HCT116 (cell line): ENCODE results near the gene UBE2H.
A peak's percentile ranks its signal among the peaks of the same experiment; 100 is the strongest.

Experiments used
- ATF3 ChIP-seq: IDR thresholded peaks from 2 replicates; pipeline ENCODE4 v1.6.1; 2012
- CTCF ChIP-seq, 3 experiments: fragments of 200-600 bp in 1 of 3; sonication (generic) in 1 of 3; IDR thresholded peaks in 2 of 3; conservative IDR thresholded peaks in 1 of 3; 2 replicates each; pipeline ENCODE4 v1.5.1; 2012 to 2017; ENCODE audit warnings: low read depth in 2 of 3, low read length in 2 of 3, antibody characterized with exemption in 1 of 3, borderline replicate concordance in 1 of 3, control low read depth in 1 of 3, mild to moderate bottlenecking in 1 of 3, mixed read lengths in 1 of 3, mixed run types in 1 of 3, moderate library complexity in 1 of 3; ENCODE audit not compliant: insufficient read depth in 1 of 3
- EZH2 ChIP-seq: fragments of 200-600 bp; sonication (generic); IDR thresholded peaks from 2 replicates; pipeline ENCODE4 v1.6.1; 2017; ENCODE audit warnings: antibody characterized with exemption, mixed run types
- EZH2phosphoT487 ChIP-seq: fragments of 200-600 bp; IDR thresholded peaks from 2 replicates; pipeline ENCODE4 v1.6.1; 2018; ENCODE audit warnings: antibody characterized with exemption, borderline replicate concordance
- FOSL1 ChIP-seq: IDR thresholded peaks from 2 replicates; pipeline ENCODE4 v1.6.1; 2012; ENCODE audit warnings: low read depth
- POLR2A ChIP-seq: IDR thresholded peaks from 2 replicates; pipeline ENCODE4 v1.7.0; 2011; ENCODE audit warnings: borderline replicate concordance; ENCODE audit not compliant: insufficient read depth, insufficient read length; ENCODE audit errors: extremely low read depth
- POLR2AphosphoS5 ChIP-seq: IDR thresholded peaks from 2 replicates; pipeline ENCODE4 v1.6.1; 2011; ENCODE audit warnings: mild to moderate bottlenecking, low read depth, low read length, moderate library complexity
- REST ChIP-seq: IDR thresholded peaks from 2 replicates; pipeline ENCODE4 v1.6.1; 2012; ENCODE audit warnings: low read depth
- SIN3A ChIP-seq: IDR thresholded peaks from 2 replicates; pipeline ENCODE4 v1.6.1; 2012; ENCODE audit warnings: low read depth
- SRF ChIP-seq: IDR thresholded peaks from 2 replicates; pipeline ENCODE4 v1.6.1; 2012; ENCODE audit warnings: low read depth
- TCF7L2 ChIP-seq: IDR thresholded peaks from 2 replicates; pipeline ENCODE4 v1.7.0; 2011; ENCODE audit warnings: borderline replicate concordance, inconsistent platforms; ENCODE audit not compliant: insufficient read depth, insufficient read length; ENCODE audit errors: extremely low read depth
- ZBTB33 ChIP-seq: IDR thresholded peaks from 2 replicates; pipeline ENCODE4 v1.6.1; 2011; ENCODE audit warnings: mild to moderate bottlenecking, low read length, moderate library complexity; ENCODE audit not compliant: insufficient replicate concordance; ENCODE audit errors: extremely low read depth
- ZFX ChIP-seq: fragments of 450-650 bp; IDR thresholded peaks from 2 replicates; pipeline ENCODE4 v1.6.1; 2017

DNA sequence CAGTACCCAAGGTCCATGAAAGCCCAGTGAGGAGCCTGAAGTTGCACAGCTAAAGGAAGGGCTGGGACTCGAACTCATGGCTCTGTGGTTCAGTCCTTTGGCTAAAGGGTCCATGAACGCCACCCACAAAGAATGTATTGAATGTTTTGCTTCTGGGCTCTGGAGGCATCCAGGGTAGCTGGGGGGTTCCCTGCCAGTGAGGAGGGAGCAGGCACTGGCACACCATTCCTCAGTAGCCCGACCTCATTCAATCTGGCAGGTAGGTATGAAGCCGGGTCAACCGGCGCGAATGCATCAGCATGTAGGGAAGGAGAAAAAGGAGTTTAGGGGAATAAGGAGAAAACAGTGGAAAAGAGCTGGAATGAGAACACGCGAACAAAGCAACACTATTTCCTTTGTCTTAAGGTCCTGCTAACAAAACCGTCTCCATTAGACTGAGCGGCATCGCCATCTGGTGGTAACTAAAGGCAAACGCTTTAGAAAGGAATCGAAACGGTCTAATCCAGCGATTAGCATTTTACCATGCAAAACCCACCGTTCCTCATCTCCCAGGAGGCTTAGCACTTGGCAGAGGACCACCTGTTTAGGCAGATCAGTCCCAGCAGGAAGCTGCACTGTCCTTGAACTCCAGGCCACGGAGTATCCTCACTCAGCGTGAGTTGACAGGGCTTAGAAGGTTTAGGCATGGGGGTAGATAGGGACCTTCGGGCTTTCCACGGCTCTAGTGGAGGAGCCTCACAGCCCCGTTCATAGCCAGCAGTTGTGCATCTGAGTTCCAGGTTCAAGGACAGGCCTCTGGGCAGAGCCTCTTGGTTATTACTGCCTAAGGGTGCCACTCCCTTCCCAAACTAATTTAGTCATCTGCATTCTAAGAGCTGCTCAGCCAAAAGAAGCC, 122.8 kb downstream of the UBE2H start:
- TF ChIP-seq EZH2, result no peak
- TF ChIP-seq CTCF (IDR thresholded peaks at IDR 0.05 in 2 of 3, conservative IDR thresholded peaks at IDR 0.05 in 1 of 3; ENCODE audit: borderline replicate concordance in 1 of 3, insufficient read depth in 1 of 3, low read depth in 2 of 3, low read length in 2 of 3), result peak in 2 of 3 experiments; percentile 80 to 84; a peak in 4 of 6 replicates
- no peak for TF ChIP-seq POLR2A
- TF ChIP-seq SRF, result no peak
- TF ChIP-seq EZH2phosphoT487, result no peak
- no peak for TF ChIP-seq ATF3
- TF ChIP-seq FOSL1, result no peak
- TF ChIP-seq POLR2AphosphoS5, result peak; percentile 45
- TF ChIP-seq ZBTB33, result no peak
- no peak for TF ChIP-seq SIN3A
- TF ChIP-seq ZFX, result no peak
- no peak for TF ChIP-seq TCF7L2
- no peak for TF ChIP-seq REST
